Kidney (tissue), 14 donors: ENCODE data around the gene SHH. TPM values are rescaled to one million over a fixed set of nuclear protein-coding genes. Genes with fewer than 3 reads are reported as not detected.
A peak's percentile ranks its signal among the peaks of the same experiment; 100 is the strongest.

Experiments used
- DNase-seq, 5 donors: peaks; one replicate each; pipeline ENCODE4 v3.0.0-alpha.2; 2013 to 2020
- FAIRE-seq: peaks from 2 replicates; lab custom pipeline; 2012; peaks lifted over from hg19 to GRCh38; lab: Jason Lieb, UNC
- H3K27ac ChIP-seq, 2 donors: one replicate each; pipeline ENCODE4 v1.7.0; 2013; ENCODE audit warnings: low read depth in 2 of 2, low read length in 2 of 2, inconsistent platforms in 1 of 2
- H3K27me3 ChIP-seq: one replicate; pipeline ENCODE4 v1.7.1; 2013; ENCODE audit warnings: low read length, inconsistent platforms; ENCODE audit not compliant: control insufficient read depth, insufficient read depth
- H3K36me3 ChIP-seq, 3 donors: one replicate each; pipeline versions ENCODE4 v1.7.0 to v1.7.1; 2013; ENCODE audit warnings: low read length in 3 of 3, control low read depth in 1 of 3, inconsistent platforms in 1 of 3; ENCODE audit not compliant: insufficient read depth in 3 of 3, control insufficient read depth in 2 of 3
- H3K4me1 ChIP-seq, 3 donors: one replicate each; pipeline versions ENCODE4 v1.7.0 to v1.7.1; 2013; ENCODE audit warnings: low read length in 3 of 3, inconsistent platforms in 1 of 3, low read depth in 1 of 3; ENCODE audit not compliant: control insufficient read depth in 2 of 3, insufficient read depth in 2 of 3
- H3K4me3 ChIP-seq, 3 donors: one replicate each; pipeline versions ENCODE4 v1.7.0 to v1.8.1; 2013; ENCODE audit warnings: low read length in 3 of 3, control low read depth in 1 of 3, inconsistent platforms in 1 of 3
- H3K9ac ChIP-seq, 3 donors: one replicate each; pipeline versions ENCODE4 v1.7.0 to v1.7.1; 2013; ENCODE audit warnings: low read length in 3 of 3, control low read depth in 1 of 3, inconsistent platforms in 1 of 3
- H3K9me3 ChIP-seq, 3 donors: one replicate each; pipeline versions ENCODE4 v1.7.0 to v1.7.1; 2013; ENCODE audit warnings: low read length in 3 of 3, control low read depth in 1 of 3, inconsistent platforms in 1 of 3; ENCODE audit not compliant: control insufficient read depth in 2 of 3, insufficient read depth in 1 of 3
- CTCF ChIP-seq: IDR thresholded peaks from 3 replicates; pipeline ENCODE4 v1.5.1; 2012; ENCODE audit warnings: mild to moderate bottlenecking, moderate library complexity, borderline replicate concordance; ENCODE audit not compliant: insufficient read depth; ENCODE audit errors: extremely low read depth
- intact Hi-C: fragments of 100-400 bp; cut with DNase I; formaldehyde crosslinking; loops from one replicate; pipeline ENCODE4 v1.11.1; 2022
- polyA plus RNA-seq: library from polyadenylated mRNA; stranded (reverse); fragments of 350-450 nt; fragmentation: Illumina TruSeq; extraction: RNeasy Lipid Tissue Mini Kit (QIAGEN cat#74804); gene quantifications from one replicate; pipeline ENCODE4 v1.2.3, GENCODE V29; 2014; ENCODE audit warnings: low read depth, low replicate concordance; ENCODE audit not compliant: insufficient read depth
- total RNA-seq: library from RNA; stranded (reverse); fragmentation: NEBNext Ultra II Directional; extraction: Animal tissue kit (Norgen Biotek cat#: 25700); gene quantifications from one replicate; pipeline ENCODE4 v1.2.1, GENCODE V29; 2021
- donor health status: control.
- donor health status: control.
- donor health status: control.
- donor health status: control.
- donor health status: control.
- donor health status: DM: yes; HTN: yes; CAD: no.
- donor health status: Normal renal cell carcinoma (clear cell type).

Gene SHH
- total and polyA plus RNA-seq, 2 donors from 2014 or later, result 2.0 to 15.2 TPM

GRCh38 chr7:155804431-155804831 lies 7.8 kb downstream of the SHH start:
- no peak overlapping the region for H3K4me3 ChIP-seq
- H3K9me3 ChIP-seq, result no peaks in the 10 kb centered on the region
- peaks cover 0 to 10% (median 0%) of the 10 kb centered on the region in 3 donors for H3K4me1 ChIP-seq
- H3K27me3 ChIP-seq, result peaks cover 38% of the 10 kb centered on the region
- H3K36me3 ChIP-seq, result no peaks in the 10 kb centered on the region
- no peak overlapping the region for H3K9ac ChIP-seq
- intact Hi-C loops, result no loop called here
- no peak overlapping the region for H3K27ac ChIP-seq
- no peak for TF ChIP-seq CTCF
- DNase-seq (peak in 3 of 5 donors; percentile 10 to 62 (median 53)), FAIRE-seq (no peak)

GRCh38 chr7:155803418-155804376 lies 8.6 kb downstream of the SHH start:
- Histone ChIP-seq H3K36me3 (no peaks in the 10 kb centered on the region), H3K9ac (no peak overlapping the region), H3K4me3 (no peak overlapping the region), H3K4me1 (peaks cover 0 to 10% (median 0%) of the 10 kb centered on the region in 3 donors), H3K9me3 (no peaks in the 10 kb centered on the region), H3K27ac (no peak overlapping the region), H3K27me3 (peaks cover 38% of the 10 kb centered on the region)
- FAIRE-seq, result no peak
- intact Hi-C loops, result no loop called here
- peak; percentile 53 to 89 (median 62) for DNase-seq
- TF ChIP-seq CTCF, result no peak

GRCh38 chr7:155802906-155803417 lies 9.3 kb downstream of the SHH start:
- peak in 2 of 5 donors; percentile 11 to 67 for DNase-seq

More at GRCh38 chr7:155802906-155803417, 9.3 kb downstream of the SHH start:
- Histone ChIP-seq H3K4me1 (peaks cover 0 to 10% (median 0%) of the 10 kb centered on the region in 3 donors), H3K4me3 (no peak overlapping the region), H3K9me3 (no peaks in the 10 kb centered on the region), H3K27me3 (peaks cover 38% of the 10 kb centered on the region), H3K27ac (no peak overlapping the region), H3K36me3 (no peaks in the 10 kb centered on the region), H3K9ac (no peak overlapping the region)
- no peak for FAIRE-seq
- intact Hi-C loops, result no loop called here
- no peak for TF ChIP-seq CTCF
